Measurements from ENCODE around the gene DPF3. TPM values are rescaled to one million over a fixed set of nuclear protein-coding genes. Genes with fewer than 3 reads are reported as not detected.

DPF3 gene
- total and polyA plus RNA-seq, 9 of the 15 experiments (the other 6 are each of a cell fraction or from before 2014, with no cell fraction given) = 0.21 to 4.9 (median 1.2) TPM

GRCh38 chr14:72856530-72857266 lies 37.2 kb downstream of the DPF3 start:
- BruUV-seq (replicated peaks) = no TSS peak
- no peak overlapping the region for H3K9ac ChIP-seq (ENCODE audit: insufficient read depth in 1 of 2, low read depth in 2 of 2, low read length in 2 of 2)
- DNase-seq (ENCODE audit: extremely low read depth in 1 of 4, low spot score in 3 of 4) = no peak
- ChIA-PET CTCF (ENCODE audit: low intra/inter-chr PET ratio) (no interaction called here), POLR2A (interaction anchor here (0.9 kb wide), 1 partner anchor 14 kb away, joined by 3 read pairs; no protein-coding TSS in a partner anchor)
- peak; percentile 26; the same call in 1 of the 2 replicates for TF ChIP-seq C11orf30 (IDR thresholded peaks at IDR 0.05; ENCODE audit: low read depth)
- TF ChIP-seq RFX1 (IDR thresholded peaks at IDR 0.05) = no peak
- TF ChIP-seq ZNF140 (CRISPR knock-in tag; IDR thresholded peaks at IDR 0.05) = no peak
- no peak for TF ChIP-seq DNMT1 (IDR thresholded peaks at IDR 0.05)
- peak; percentile 23; the same call in 1 of the 2 replicates for TF ChIP-seq ZNF316 (IDR thresholded peaks at IDR 0.05)
- no peak for TF ChIP-seq ZNF444 (CRISPR knock-in tag; IDR thresholded peaks at IDR 0.05)
- TF ChIP-seq MAFF (IDR thresholded peaks at IDR 0.05; ENCODE audit: low read length) = peak; percentile 6; the same call in 1 of the 2 replicates
- no peak overlapping the region for H3K4me3 ChIP-seq
- H3K4me2 ChIP-seq (ENCODE audit: insufficient read depth, low read length) = no peak overlapping the region
- WGBS (ENCODE audit: insufficient coverage, low coverage, missing lambda C conversion rate) = 49% methylated on average over 11 of the region's 12 CpGs
- no peak for ATAC-seq
- no peak overlapping the region for H2AFZ ChIP-seq (ENCODE audit: low read depth, low read length)
- intact Hi-C loops (cut with micrococcal nuclease) = no loop called here
- H3K9me3 ChIP-seq (replicated peaks; ENCODE audit: control insufficient read depth, insufficient read depth, low read depth, low read length) = no peaks in the 10 kb centered on the region
- in situ Hi-C loops (cut with MboI) = no loop called here
- H3K27ac ChIP-seq (ENCODE audit: extremely low read depth, low read depth, low read length) = no peak overlapping the region
- H3K36me3 ChIP-seq (ENCODE audit: control insufficient read depth, insufficient read depth, low read length) = no peaks in the 10 kb centered on the region
- no peaks in the 10 kb centered on the region for H4K20me1 ChIP-seq (replicated peaks; ENCODE audit: control insufficient read depth, insufficient read depth, low read length)
- H3K79me2 ChIP-seq (ENCODE audit: control insufficient read depth, insufficient read depth, low read length) = no peaks in the 10 kb centered on the region
- H3K27me3 ChIP-seq (ENCODE audit: control insufficient read depth in 2 of 2, insufficient read depth in 2 of 2, low read length in 2 of 2) = peaks cover 0 to 6% of the 10 kb centered on the region in 2 experiments; a peak in 1 of 5 replicates
- no peaks in the 10 kb centered on the region for H3K9me1 ChIP-seq (ENCODE audit: control insufficient read depth, insufficient read depth, low read length)
- FAIRE-seq = no peak
- H3K4me1 ChIP-seq (replicated peaks in 1 of 2; ENCODE audit: control insufficient read depth in 2 of 2, insufficient read depth in 2 of 2, low read length in 2 of 2) = no peaks in the 10 kb centered on the region; a peak in 1 of 5 replicates

Data from K562 (cell line).